Ishikawa (cell line): Measurements from ENCODE around the gene LYST.

Experiments used
- CEBPB ChIP-seq: IDR thresholded peaks from 2 replicates; pipeline ENCODE4 v1.6.1; 2012
- CREB1 ChIP-seq: IDR thresholded peaks from 2 replicates; pipeline ENCODE4 v1.6.1; 2012; ENCODE audit warnings: low read depth
- EGR1 ChIP-seq: IDR thresholded peaks from 2 replicates; pipeline ENCODE4 v1.6.1; 2012
- EP300 ChIP-seq: IDR thresholded peaks from 2 replicates; pipeline ENCODE4 v1.6.1; 2012; ENCODE audit warnings: borderline replicate concordance
- FOXM1 ChIP-seq: IDR thresholded peaks from 2 replicates; pipeline ENCODE4 v1.6.1; 2012; ENCODE audit warnings: low read depth, borderline replicate concordance
- MAX ChIP-seq: IDR thresholded peaks from 2 replicates; pipeline ENCODE4 v1.6.1; 2012
- NFIC ChIP-seq: IDR thresholded peaks from 2 replicates; pipeline ENCODE4 v1.6.1; 2012
- RAD21 ChIP-seq: IDR thresholded peaks from 2 replicates; pipeline ENCODE4 v1.6.1; 2012; ENCODE audit warnings: low read depth
- REST ChIP-seq: IDR thresholded peaks from 2 replicates; pipeline ENCODE4 v1.6.1; 2012; ENCODE audit warnings: low read depth, mild to moderate bottlenecking
- TAF1 ChIP-seq: IDR thresholded peaks from 2 replicates; pipeline ENCODE4 v1.6.1; 2012; ENCODE audit warnings: low read depth, mild to moderate bottlenecking
- TCF12 ChIP-seq: IDR thresholded peaks from 2 replicates; pipeline ENCODE4 v1.6.1; 2012; ENCODE audit warnings: low read depth
- TEAD4 ChIP-seq: IDR thresholded peaks from 2 replicates; pipeline ENCODE4 v1.6.1; 2012
- USF1 ChIP-seq: IDR thresholded peaks from 2 replicates; pipeline ENCODE4 v1.6.1; 2012
- YY1 ChIP-seq: IDR thresholded peaks from 2 replicates; pipeline ENCODE4 v1.6.1; 2012; ENCODE audit warnings: low read depth
- ZBTB7A ChIP-seq: IDR thresholded peaks from 2 replicates; pipeline ENCODE4 v1.6.1; 2012; ENCODE audit warnings: low read depth

Gene LYST

GRCh38 chr1:235737751-235738150 lies 129.0 kb downstream of the LYST start:
- TF ChIP-seq REST (no peak), CREB1 (no peak), USF1 (no peak), NFIC (no peak), FOXM1 (no peak), EP300 (no peak), RAD21 (no peak), CEBPB (no peak), MAX (no peak), ZBTB7A (no peak), EGR1 (no peak)

GRCh38 chr1:235736263-235736662 lies 130.4 kb downstream of the LYST start:
- no peak for TF ChIP-seq USF1

GRCh38 chr1:235735621-235736020 lies 131.1 kb downstream of the LYST start:
- TF ChIP-seq EGR1, result no peak
- no peak for TF ChIP-seq ZBTB7A
- no peak for TF ChIP-seq YY1
- no peak for TF ChIP-seq REST
- TF ChIP-seq FOXM1, result no peak

GRCh38 chr1:235734335-235734734 lies 132.4 kb downstream of the LYST start:
- TF ChIP-seq TEAD4, result no peak
- TF ChIP-seq CREB1, result no peak
- TF ChIP-seq YY1, result no peak
- no peak for TF ChIP-seq TCF12
- no peak for TF ChIP-seq EGR1
- TF ChIP-seq ZBTB7A, result no peak
- TF ChIP-seq NFIC, result no peak
- TF ChIP-seq EP300, result no peak
- TF ChIP-seq CEBPB, result no peak
- TF ChIP-seq TAF1, result no peak
- TF ChIP-seq FOXM1, result no peak
- no peak for TF ChIP-seq REST
- no peak for TF ChIP-seq USF1
- TF ChIP-seq MAX, result no peak
- no peak for TF ChIP-seq RAD21

- TF ChIP-seq MAX (no peak), EGR1 (no peak), REST (no peak), TAF1 (no peak)
Observed at GRCh38 chr1:235730007-235730406, 136.7 kb downstream of the LYST start.
